ENCODE measurements around the gene SPATA21.
"Not testable (repeated sequence)": the region's sequence is repeated elsewhere in the genome, so short reads cannot be mapped to it uniquely, and the experiment has no call there.

Gene SPATA21

DNA sequence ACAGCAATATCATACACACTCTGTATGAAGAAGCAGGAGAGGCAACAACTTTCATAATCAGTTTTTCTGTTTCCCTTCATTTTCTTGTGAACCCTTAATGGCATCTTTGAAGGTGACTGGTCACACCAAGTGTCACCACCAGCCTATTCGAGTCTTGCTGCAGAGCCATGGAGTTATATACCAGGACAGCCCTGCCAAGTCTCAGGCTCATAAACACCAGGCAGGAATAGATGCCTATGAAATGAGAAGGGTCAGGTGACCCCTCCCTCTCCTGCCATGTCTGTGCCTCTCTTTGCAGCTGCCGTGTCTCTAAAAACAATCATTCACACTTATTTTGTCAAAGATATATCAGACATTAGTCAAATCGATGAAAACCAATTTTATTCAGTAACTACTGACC is 31.3 kb upstream of the SPATA21 start:
- no peaks in the 10 kb centered on the region for H3K4me1 ChIP-seq (ENCODE audit: insufficient read depth, low read length)
- no peak overlapping the region for H3K4me3 ChIP-seq (ENCODE audit: low read depth in 1 of 2, low read length in 2 of 2)
- no peaks in the 10 kb centered on the region for H3K27me3 ChIP-seq (ENCODE audit: control insufficient read depth in 1 of 2, insufficient read depth in 2 of 2, low read length in 2 of 2)
- H3K27ac ChIP-seq (ENCODE audit: low read depth, low read length), result no peak overlapping the region
- no peaks in the 10 kb centered on the region for H3K9me3 ChIP-seq (ENCODE audit: low read length)
- H3K36me3 ChIP-seq (ENCODE audit: insufficient read depth, low read length), result peaks cover 22% of the 10 kb centered on the region
- H3K9ac ChIP-seq (ENCODE audit: low read length), result no peak overlapping the region

DNA sequence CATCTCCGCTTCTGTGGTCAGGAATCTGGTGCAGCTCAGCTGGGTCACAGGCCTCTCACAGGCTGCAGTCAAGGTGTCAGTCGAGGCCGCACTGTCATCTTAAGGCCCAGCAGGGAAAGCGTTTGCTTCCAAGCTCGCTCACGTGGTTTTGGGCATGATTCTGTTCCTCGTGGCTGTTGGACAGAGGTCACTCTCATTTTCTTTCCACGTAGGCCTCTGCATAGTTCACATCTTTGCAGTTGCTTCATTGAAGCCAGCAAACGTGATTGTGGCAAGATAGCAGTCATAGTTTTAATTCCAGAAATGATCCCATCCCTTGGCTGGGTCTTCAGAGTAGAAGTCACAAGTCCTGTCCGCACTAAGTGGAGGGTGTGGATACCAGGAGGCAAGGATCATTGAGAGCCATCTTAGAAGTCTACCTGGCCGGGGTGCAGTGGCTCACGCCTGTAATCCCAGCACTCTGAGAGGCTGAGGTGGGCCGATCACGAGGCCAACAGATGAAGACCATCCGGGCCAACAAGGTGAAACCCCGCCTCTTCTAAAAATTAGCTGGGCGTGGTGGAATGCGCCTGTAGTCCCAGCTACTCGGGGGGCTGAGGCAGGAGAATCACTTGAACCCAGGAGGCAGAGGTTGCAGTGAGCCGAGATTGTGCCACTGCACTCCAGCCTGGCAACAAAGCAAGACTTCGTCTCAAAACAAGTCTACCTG is 27.8 kb upstream of the SPATA21 start:
- no peak overlapping the region for H3K27ac ChIP-seq (ENCODE audit: low read depth, low read length)
- no peak overlapping the region for H3K9ac ChIP-seq (ENCODE audit: low read length)
- no peaks in the 10 kb centered on the region for H3K9me3 ChIP-seq (ENCODE audit: low read length)
- peaks cover 25% of the 10 kb centered on the region for H3K36me3 ChIP-seq (ENCODE audit: insufficient read depth, low read length)
- no peak overlapping the region for H3K4me3 ChIP-seq (ENCODE audit: low read depth in 1 of 2, low read length in 2 of 2)
- H3K27me3 ChIP-seq (ENCODE audit: control insufficient read depth in 1 of 2, insufficient read depth in 2 of 2, low read length in 2 of 2), result no peaks in the 10 kb centered on the region
- no peaks in the 10 kb centered on the region for H3K4me1 ChIP-seq (ENCODE audit: insufficient read depth, low read length)

DNA sequence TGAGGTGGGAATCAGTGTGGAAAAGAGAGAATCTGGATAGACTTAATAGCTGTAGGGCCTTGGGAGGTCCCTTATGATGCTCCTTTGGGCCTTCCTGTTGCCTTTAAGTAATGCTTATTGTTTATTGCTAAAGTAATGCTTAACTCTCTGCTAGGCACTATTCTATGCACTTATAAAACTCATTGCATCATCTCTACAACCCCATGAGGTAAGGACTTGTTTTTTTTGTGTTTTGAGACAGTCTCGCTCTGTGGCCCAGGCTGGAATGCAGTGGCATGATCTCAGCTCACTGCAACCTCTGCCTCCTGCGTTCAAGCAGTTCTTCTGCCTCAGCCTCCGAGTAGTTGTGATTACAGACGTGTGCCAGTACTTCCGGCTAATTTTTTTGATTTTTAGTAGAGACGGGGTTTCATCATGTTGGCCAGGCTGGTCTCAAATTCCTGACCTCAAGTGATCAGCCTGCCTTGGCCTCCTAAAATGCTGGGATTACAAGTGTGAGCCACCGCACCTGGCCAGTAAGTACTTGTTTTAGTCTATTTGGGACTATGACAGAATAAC is 25.6 kb upstream of the SPATA21 start:
- H3K9ac ChIP-seq (ENCODE audit: low read length), result no peak overlapping the region
- H3K27ac ChIP-seq (ENCODE audit: low read depth, low read length), result no peak overlapping the region
- H3K9me3 ChIP-seq (ENCODE audit: low read length), result no peaks in the 10 kb centered on the region
- H3K4me1 ChIP-seq (ENCODE audit: insufficient read depth, low read length), result no peaks in the 10 kb centered on the region
- no peak overlapping the region for H3K4me3 ChIP-seq (ENCODE audit: low read depth in 1 of 2, low read length in 2 of 2)
- H3K27me3 ChIP-seq (ENCODE audit: control insufficient read depth in 1 of 2, insufficient read depth in 2 of 2, low read length in 2 of 2), result no peaks in the 10 kb centered on the region
- H3K36me3 ChIP-seq (ENCODE audit: insufficient read depth, low read length), result peaks cover 46% of the 10 kb centered on the region

DNA sequence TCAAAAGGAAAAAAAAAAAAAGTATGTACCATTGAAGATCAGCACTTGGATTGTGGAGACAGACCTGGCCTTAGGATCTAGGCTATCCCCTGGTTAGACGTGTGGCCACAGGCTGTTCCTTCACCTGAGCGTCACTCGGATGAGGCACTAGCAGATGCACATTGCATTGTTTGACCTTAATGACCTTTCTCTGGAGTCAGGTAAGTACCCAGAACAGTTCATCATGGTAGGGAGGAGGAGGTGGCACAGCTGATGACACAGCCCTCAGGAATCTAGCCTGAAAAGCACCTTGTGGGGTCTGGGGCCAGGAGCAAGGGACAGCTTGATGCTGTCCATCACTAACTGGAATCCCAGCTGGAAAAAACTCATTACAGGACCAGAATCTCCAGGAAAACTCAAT is 24.5 kb upstream of the SPATA21 start:
- peaks cover 47% of the 10 kb centered on the region for H3K36me3 ChIP-seq (ENCODE audit: insufficient read depth, low read length)

DNA sequence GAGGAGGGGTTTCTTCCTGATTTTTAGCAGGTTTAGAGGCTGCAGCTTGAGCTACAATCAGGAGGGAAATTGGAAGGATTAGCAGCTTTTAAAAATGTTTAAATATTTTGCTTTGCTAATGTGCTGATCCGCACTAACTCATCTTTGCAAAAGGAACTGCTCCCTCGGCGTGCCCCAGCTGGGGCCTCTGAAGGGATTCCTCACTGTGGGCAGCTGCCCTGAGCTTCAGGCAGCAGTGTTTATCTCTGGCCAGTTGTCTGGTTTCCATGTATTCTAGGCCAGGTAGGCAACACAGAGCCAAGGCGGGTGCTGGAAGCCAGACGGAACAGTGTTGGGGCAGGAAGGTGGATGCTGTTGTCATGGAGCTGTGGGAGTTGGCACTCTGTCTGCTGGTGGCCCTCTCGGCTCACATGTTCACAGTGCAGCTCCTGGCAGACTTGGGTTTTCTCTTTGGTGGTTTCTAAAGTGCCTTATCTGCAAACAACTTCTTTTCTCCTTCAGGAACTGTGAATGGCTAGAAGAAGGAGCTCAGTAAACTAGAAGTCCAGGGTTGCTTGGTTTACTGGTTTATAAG is 22.2 kb upstream of the SPATA21 start:
- Histone ChIP-seq H3K27ac (ENCODE audit: low read depth, low read length) (no peak overlapping the region), H3K9me3 (ENCODE audit: low read length) (no peaks in the 10 kb centered on the region), H3K4me1 (ENCODE audit: insufficient read depth, low read length) (no peaks in the 10 kb centered on the region), H3K27me3 (ENCODE audit: control insufficient read depth in 1 of 2, insufficient read depth in 2 of 2, low read length in 2 of 2) (no peaks in the 10 kb centered on the region), H3K4me3 (ENCODE audit: low read depth in 1 of 2, low read length in 2 of 2) (no peak overlapping the region), H3K9ac (ENCODE audit: low read length) (no peak overlapping the region), H3K36me3 (ENCODE audit: insufficient read depth, low read length) (peaks cover 66% of the 10 kb centered on the region)

More for the DNA sequence above, 24.5 kb upstream of the SPATA21 start:
- Histone ChIP-seq H3K27ac (ENCODE audit: low read depth, low read length) (no peak overlapping the region), H3K9ac (ENCODE audit: low read length) (no peak overlapping the region), H3K27me3 (ENCODE audit: control insufficient read depth in 1 of 2, insufficient read depth in 2 of 2, low read length in 2 of 2) (no peaks in the 10 kb centered on the region), H3K4me3 (ENCODE audit: low read depth in 1 of 2, low read length in 2 of 2) (no peak overlapping the region), H3K9me3 (ENCODE audit: low read length) (no peaks in the 10 kb centered on the region), H3K4me1 (ENCODE audit: insufficient read depth, low read length) (no peaks in the 10 kb centered on the region)

DNA sequence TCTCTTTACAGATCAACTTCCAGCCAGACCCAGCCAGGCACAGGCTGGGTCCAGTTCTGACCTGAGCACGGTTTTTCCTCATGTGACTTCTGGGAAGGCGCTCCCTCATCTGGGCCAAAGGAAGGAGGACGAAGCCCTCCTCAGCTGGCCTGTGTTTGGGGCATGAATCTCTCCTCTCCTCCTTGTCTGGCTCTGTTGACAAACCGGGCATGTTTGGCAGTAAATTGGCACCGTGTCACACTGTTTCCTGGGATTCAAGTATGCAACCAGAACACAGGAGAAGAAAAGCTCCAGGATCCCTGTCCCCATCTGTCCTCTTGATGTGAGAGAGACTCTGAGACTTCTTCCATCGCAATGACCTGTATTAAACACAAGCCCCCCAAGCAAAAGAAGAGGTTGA is 21.6 kb upstream of the SPATA21 start:
- H3K27ac ChIP-seq (ENCODE audit: low read depth, low read length), result no peak overlapping the region

DNA sequence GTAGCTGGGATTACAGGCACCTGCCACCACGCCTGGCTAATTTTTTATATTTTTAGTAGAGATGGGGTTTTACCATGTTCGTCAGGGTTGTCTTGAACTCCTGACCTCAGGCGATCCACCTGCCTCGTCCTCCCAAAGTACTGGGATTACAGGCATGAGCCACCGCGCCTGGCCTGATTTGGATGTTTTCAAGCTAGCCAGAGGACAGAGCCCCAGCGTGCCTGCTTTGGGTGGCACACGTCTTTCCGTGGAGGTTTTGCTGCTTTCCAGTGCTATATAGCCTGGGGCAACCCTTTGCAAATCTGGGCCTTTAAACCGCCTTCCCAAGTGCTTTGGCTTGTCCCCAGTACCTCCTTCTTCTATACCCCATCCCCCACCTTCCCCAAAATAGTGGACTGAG is 18.9 kb upstream of the SPATA21 start:
- peaks cover 72% of the 10 kb centered on the region for H3K36me3 ChIP-seq (ENCODE audit: insufficient read depth, low read length)
- not testable (repeated sequence) for H3K27ac ChIP-seq (ENCODE audit: low read depth, low read length); H3K9me3 ChIP-seq (ENCODE audit: low read length); H3K4me1 ChIP-seq (ENCODE audit: insufficient read depth, low read length); H3K9ac ChIP-seq (ENCODE audit: low read length); H3K27me3 ChIP-seq (ENCODE audit: control insufficient read depth in 1 of 2, insufficient read depth in 2 of 2, low read length in 2 of 2); H3K4me3 ChIP-seq (ENCODE audit: low read depth in 1 of 2, low read length in 2 of 2)

More for the DNA sequence above, 21.6 kb upstream of the SPATA21 start:
- Histone ChIP-seq H3K4me1 (ENCODE audit: insufficient read depth, low read length) (no peaks in the 10 kb centered on the region), H3K4me3 (ENCODE audit: low read depth in 1 of 2, low read length in 2 of 2) (no peak overlapping the region), H3K27me3 (ENCODE audit: control insufficient read depth in 1 of 2, insufficient read depth in 2 of 2, low read length in 2 of 2) (no peaks in the 10 kb centered on the region), H3K9me3 (ENCODE audit: low read length) (no peaks in the 10 kb centered on the region), H3K9ac (ENCODE audit: low read length) (no peak overlapping the region), H3K36me3 (ENCODE audit: insufficient read depth, low read length) (peaks cover 71% of the 10 kb centered on the region)

DNA sequence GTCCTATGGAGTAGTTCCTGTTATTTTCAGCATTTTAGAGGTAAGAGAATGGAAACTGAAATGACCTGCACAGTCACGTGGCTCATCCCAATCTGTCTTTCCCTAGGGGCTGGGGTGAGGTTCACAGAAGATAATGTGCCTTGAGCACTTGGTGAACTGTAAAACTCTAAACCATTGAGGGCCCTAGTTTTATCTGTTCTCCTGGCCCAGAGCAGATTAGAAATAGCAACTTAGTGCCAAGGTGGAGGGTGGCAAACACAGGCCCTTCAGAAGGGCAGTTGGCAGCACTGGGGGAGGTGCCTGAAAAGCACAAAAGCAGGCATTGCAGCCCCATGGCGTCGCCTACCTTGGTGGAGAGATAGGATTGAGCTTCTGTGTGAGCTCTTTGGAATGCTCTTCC is 17.7 kb upstream of the SPATA21 start:
- not testable (repeated sequence) for H3K4me1 ChIP-seq (ENCODE audit: insufficient read depth, low read length); H3K9me3 ChIP-seq (ENCODE audit: low read length); H3K27ac ChIP-seq (ENCODE audit: low read depth, low read length); H3K27me3 ChIP-seq (ENCODE audit: control insufficient read depth in 1 of 2, insufficient read depth in 2 of 2, low read length in 2 of 2); H3K4me3 ChIP-seq (ENCODE audit: low read depth in 1 of 2, low read length in 2 of 2); H3K9ac ChIP-seq (ENCODE audit: low read length)
- peaks cover 71% of the 10 kb centered on the region for H3K36me3 ChIP-seq (ENCODE audit: insufficient read depth, low read length)

DNA sequence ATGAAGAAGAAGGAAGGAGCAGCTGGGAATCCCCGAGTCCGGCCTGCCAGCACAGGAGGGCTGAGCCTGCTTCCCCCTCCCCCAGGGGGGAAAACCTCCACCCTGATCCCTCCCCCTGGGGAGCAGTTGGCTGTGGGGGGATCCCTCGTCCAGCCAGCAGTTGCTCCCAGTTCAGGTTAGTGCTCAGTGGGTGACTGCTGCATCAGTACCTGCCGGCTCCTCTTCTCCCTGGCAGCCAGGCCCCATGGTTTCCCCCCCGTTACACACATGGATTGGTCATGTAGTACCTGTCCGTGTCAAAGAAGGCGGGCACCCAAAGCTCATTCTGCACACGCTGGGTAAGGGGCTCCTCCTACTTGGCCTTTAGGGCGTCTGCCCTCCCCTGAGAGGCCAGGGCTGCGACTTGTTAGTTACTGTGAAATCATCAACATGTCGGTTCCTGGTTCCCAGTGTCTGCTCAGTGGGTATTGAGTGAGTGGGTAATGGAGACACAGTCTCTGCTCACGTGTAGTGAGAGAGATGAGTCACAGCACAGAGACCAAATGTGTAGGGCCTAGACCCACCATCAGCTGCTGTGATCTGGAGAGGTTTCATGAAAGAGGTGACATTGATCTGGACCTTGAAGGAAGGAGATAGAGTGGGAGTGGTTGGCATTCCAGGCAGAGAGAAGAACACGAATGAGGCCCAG is 14.8 kb upstream of the SPATA21 start:
- H3K36me3 ChIP-seq (ENCODE audit: insufficient read depth, low read length), result peaks cover 75% of the 10 kb centered on the region

DNA sequence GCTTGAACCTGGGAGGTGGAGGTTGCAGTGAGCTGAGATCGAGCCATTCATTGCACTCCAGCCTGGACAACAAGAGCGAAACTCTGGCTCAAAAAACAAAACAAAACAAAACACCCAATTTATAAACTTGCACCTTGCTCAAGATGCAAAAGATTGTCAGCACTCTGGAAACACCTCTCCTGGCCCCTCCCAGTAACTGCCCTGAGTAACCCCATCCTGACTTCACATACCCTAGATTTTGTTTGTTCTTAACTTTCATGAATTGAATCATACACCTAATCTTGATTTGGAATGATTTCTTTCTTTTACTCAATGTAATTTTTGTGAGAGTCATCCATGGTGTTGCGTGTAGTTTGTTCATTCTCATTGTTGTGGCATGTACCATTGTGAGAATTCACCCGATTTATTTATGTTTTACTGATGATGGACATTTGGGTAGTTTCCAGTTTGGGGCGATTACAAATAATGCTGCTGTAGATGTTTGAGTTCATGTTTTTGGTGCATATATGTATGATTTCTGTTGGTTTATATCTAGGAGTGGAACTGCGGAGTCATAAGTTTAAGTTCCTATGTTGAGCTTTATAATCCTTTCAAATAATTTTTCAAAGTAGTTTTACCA is 13.7 kb upstream of the SPATA21 start:
- no peak overlapping the region for H3K4me3 ChIP-seq (ENCODE audit: low read depth in 1 of 2, low read length in 2 of 2)
- no peak overlapping the region for H3K9ac ChIP-seq (ENCODE audit: low read length)
- peaks cover 66% of the 10 kb centered on the region for H3K36me3 ChIP-seq (ENCODE audit: insufficient read depth, low read length)
- H3K27me3 ChIP-seq (ENCODE audit: control insufficient read depth in 1 of 2, insufficient read depth in 2 of 2, low read length in 2 of 2), result no peaks in the 10 kb centered on the region
- no peak overlapping the region for H3K27ac ChIP-seq (ENCODE audit: low read depth, low read length)
- no peaks in the 10 kb centered on the region for H3K9me3 ChIP-seq (ENCODE audit: low read length)
- H3K4me1 ChIP-seq (ENCODE audit: insufficient read depth, low read length), result no peaks in the 10 kb centered on the region

More for the DNA sequence above, 14.8 kb upstream of the SPATA21 start:
- H3K4me3 ChIP-seq (ENCODE audit: low read depth in 1 of 2, low read length in 2 of 2), result no peak overlapping the region
- no peaks in the 10 kb centered on the region for H3K4me1 ChIP-seq (ENCODE audit: insufficient read depth, low read length)
- no peaks in the 10 kb centered on the region for H3K27me3 ChIP-seq (ENCODE audit: control insufficient read depth in 1 of 2, insufficient read depth in 2 of 2, low read length in 2 of 2)
- H3K9me3 ChIP-seq (ENCODE audit: low read length), result no peaks in the 10 kb centered on the region
- no peak overlapping the region for H3K9ac ChIP-seq (ENCODE audit: low read length)
- no peak overlapping the region for H3K27ac ChIP-seq (ENCODE audit: low read depth, low read length)

DNA sequence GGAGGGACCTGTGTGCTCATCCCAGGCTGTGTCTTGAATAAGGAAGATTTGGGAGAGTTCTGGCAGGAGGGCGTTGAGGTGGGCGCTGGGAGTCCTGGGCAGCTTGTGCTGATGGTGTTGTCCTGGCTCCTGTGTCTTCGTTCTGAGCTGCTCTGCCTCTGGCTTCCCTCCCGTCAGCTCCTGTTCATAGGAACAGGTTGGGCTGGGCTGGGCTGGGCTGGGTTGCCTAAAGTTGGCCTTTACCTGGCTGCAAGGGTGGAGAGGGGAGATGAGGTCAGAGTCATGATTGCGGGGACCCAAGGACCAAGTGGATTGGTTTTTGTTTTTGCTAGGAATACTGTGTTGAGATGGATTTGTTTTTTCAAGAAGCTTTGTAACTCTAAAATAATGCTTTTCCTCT is 12.4 kb upstream of the SPATA21 start:
- Histone ChIP-seq H3K27me3 (ENCODE audit: control insufficient read depth in 1 of 2, insufficient read depth in 2 of 2, low read length in 2 of 2) (no peaks in the 10 kb centered on the region), H3K27ac (ENCODE audit: low read depth, low read length) (no peak overlapping the region), H3K4me3 (ENCODE audit: low read depth in 1 of 2, low read length in 2 of 2) (no peak overlapping the region), H3K9me3 (ENCODE audit: low read length) (no peaks in the 10 kb centered on the region), H3K4me1 (ENCODE audit: insufficient read depth, low read length) (no peaks in the 10 kb centered on the region), H3K9ac (ENCODE audit: low read length) (no peak overlapping the region), H3K36me3 (ENCODE audit: insufficient read depth, low read length) (peaks cover 63% of the 10 kb centered on the region)

Measured in muscle layer of colon (tissue), 2 donors.